ENCODE measurements around the gene ACSL6. TPM values are rescaled to one million over a fixed set of nuclear protein-coding genes. Genes with fewer than 3 reads are reported as not detected.
A peak's percentile ranks its signal among the peaks of the same experiment; 100 is the strongest.

Gene ACSL6
- total RNA-seq, 2 donors from 2014 or later = 0.71 to 1.6 TPM

DNA sequence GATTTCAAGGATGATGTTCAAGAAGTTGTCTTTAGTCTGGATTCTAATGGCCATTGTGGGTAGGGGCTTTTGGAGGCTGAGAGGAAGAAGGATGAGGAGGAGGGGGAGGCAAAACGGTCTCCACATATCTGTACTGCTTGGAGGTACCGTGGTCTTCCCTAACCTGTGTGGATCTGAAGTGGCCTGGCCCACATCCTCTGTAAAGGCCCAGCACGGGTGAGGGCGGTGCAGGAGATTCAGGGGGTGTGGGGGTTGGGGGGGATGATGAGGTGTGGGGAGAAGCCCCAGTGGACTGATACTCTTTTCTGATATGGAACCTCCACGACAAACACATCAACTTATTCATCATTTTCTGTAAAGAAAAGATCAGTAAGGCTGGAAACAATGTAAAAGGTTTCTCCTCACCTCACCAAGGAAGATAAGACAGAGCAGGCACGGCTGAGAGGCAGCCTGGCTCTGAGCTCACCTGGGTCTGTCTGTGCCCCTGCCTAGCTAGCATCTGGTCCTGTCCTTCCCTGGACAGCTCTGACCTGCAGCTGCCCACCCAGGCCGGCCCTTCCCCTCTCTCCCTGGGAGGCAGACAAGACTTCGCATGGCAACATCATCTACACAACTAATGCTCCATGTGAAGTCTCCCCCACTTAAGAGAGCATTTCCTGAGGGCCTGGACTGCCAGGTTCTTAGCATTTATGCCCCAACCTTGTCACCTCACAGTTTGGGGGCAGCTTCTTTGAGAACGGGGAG is 43.4 kb upstream of the ACSL6 start:
- H3K4me1 ChIP-seq = no peaks in the 10 kb centered on the region
- no peak overlapping the region for H3K27ac ChIP-seq
- no peaks in the 10 kb centered on the region for H3K27me3 ChIP-seq
- no peaks in the 10 kb centered on the region for H3K36me3 ChIP-seq
- H3K4me3 ChIP-seq = no peak overlapping the region
- no peaks in the 10 kb centered on the region for H3K9me3 ChIP-seq
- peak; percentile 42 for DNase-seq (ENCODE audit: low spot score)
- TF ChIP-seq, protein P1, sequence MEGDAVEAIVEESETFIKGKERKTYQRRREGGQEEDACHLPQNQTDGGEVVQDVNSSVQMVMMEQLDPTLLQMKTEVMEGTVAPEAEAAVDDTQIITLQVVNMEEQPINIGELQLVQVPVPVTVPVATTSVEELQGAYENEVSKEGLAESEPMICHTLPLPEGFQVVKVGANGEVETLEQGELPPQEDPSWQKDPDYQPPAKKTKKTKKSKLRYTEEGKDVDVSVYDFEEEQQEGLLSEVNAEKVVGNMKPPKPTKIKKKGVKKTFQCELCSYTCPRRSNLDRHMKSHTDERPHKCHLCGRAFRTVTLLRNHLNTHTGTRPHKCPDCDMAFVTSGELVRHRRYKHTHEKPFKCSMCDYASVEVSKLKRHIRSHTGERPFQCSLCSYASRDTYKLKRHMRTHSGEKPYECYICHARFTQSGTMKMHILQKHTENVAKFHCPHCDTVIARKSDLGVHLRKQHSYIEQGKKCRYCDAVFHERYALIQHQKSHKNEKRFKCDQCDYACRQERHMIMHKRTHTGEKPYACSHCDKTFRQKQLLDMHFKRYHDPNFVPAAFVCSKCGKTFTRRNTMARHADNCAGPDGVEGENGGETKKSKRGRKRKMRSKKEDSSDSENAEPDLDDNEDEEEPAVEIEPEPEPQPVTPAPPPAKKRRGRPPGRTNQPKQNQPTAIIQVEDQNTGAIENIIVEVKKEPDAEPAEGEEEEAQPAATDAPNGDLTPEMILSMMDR (IDR thresholded peaks at IDR 0.05) = no peak

DNA sequence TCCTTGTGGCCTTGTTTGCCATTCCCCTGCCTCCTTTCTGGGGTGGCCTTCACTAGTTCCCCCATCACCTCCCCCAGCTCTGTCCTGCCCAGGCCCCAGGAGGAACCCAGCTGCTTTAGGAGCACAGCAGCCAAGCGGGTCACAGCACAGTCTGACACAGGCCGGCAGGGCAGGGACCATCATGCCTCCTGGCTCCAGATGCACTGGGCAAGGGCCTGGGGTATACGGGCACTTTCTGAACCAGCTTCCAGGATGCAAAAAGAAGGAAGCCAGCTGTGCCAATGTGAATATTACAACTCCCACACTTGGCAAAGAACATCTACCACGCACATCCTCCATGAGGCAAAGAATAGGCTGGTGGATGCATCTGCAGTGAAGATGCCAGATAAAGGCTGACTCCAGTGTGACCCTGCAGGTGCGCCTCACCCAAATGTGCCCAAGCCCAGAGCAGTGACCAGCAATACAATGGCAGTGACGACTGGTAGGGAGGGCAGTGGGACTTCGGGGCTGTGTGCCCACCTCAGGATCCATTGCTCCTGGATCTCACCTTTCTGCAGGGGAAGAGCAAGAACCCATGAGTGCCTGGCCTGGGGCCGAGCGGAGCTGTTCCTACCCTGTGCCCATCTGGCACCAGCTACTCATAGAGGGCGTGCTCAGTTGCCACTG is 42.7 kb upstream of the ACSL6 start:
- Histone ChIP-seq H3K9me3 (no peaks in the 10 kb centered on the region), H3K27ac (no peak overlapping the region), H3K4me1 (no peaks in the 10 kb centered on the region), H3K36me3 (no peaks in the 10 kb centered on the region), H3K4me3 (no peak overlapping the region), H3K27me3 (no peaks in the 10 kb centered on the region)
- TF ChIP-seq, protein P1 (IDR thresholded peaks at IDR 0.05) = no peak
- peak; percentile 49 for DNase-seq (ENCODE audit: low spot score)

DNA sequence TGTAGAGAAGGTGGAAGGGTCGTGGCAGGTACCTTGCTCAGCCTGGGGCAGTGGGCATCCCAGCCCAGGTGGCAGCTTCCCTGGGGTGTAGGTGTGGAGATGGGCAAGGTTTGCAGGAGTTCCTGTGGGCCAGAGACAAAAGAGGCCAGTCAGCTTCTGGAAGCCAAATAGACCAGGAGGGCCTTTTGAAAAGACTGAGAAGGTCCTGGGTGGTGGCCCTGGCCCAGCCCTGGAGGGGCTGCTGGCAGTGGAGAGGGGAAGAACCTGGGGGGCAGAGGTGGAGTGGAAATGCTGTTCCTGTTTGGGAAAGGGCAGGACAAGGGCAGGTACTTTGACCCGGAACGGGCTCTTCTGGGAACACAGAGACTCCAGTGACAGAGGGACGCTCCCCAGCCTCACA is 42.0 kb upstream of the ACSL6 start:
- H3K4me1 ChIP-seq = no peaks in the 10 kb centered on the region
- no peak overlapping the region for H3K4me3 ChIP-seq
- no peaks in the 10 kb centered on the region for H3K9me3 ChIP-seq
- TF ChIP-seq, protein P1 (IDR thresholded peaks at IDR 0.05) = no peak
- no peaks in the 10 kb centered on the region for H3K36me3 ChIP-seq
- no peaks in the 10 kb centered on the region for H3K27me3 ChIP-seq
- H3K27ac ChIP-seq = no peak overlapping the region
- DNase-seq (ENCODE audit: low spot score) = no peak

DNA sequence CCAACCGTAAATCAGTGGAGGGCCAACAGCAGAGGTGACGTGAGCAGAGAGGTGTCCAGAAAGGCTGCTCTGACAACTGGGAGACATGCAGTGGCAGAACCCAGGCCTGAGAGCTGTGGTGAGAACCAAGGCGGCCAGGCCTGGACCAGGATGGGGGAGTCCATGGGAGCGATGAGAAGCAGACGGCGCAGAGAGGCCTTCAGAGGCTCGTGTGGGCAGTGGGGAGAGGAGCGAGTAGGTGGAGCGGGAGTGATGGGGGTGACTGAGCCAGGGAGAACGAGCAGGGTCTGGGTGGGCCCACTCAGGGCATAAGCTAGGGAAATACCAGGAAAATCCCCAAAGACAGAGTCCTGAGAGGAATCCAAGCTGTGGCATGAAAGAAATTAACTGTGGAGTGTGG is 41.1 kb upstream of the ACSL6 start:
- H3K4me3 ChIP-seq = no peak overlapping the region
- H3K36me3 ChIP-seq = no peaks in the 10 kb centered on the region
- no peaks in the 10 kb centered on the region for H3K27me3 ChIP-seq
- H3K9me3 ChIP-seq = no peaks in the 10 kb centered on the region
- DNase-seq (ENCODE audit: low spot score) = peak; percentile 38
- no peaks in the 10 kb centered on the region for H3K4me1 ChIP-seq
- TF ChIP-seq, protein P1 (IDR thresholded peaks at IDR 0.05) = no peak
- no peak overlapping the region for H3K27ac ChIP-seq

DNA sequence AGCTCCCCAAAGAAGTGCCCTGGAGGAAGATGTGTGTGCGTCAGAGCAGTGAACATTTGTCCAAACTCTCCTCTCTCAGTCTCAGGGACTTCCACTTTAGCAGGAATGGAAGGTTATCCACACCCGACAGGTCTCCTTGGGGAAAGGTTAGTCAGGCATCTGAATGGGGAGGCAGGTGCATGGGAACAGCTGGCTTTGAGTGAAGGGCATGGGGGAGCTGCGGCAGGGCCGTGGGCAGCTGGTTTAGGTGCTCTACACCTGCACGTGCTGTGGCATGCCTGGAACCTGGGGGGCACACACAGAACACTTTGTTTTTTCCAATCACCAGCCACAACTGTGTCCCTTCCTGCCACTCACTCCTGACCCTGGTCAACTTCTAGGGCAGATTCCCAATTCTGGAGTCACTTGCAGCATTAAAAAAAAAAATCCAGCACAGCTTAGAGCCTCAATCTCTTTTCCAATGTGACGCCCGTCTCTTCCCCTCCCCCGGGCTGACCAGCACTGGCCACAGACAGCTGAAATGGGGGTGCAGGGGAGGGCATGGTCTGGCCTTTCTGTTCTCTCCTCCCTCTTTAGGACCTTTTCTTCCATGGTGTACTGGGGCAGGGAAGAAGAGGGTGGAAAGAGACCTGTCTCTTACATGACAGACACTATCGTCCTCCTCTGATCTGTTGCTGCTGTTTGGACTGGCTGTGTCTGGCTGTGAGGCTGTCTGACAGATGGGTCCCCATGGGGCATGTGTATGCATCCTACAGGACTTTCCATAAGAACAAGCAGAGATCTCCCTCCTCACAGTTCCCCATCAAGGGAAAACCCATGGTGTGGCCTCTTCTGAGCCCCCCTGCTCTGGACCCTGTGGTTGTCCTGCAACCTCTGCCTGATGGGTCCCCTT is 39.4 kb upstream of the ACSL6 start:
- no peak overlapping the region for H3K4me3 ChIP-seq
- DNase-seq (ENCODE audit: low spot score) = peak; percentile 34
- no peaks in the 10 kb centered on the region for H3K27me3 ChIP-seq
- H3K36me3 ChIP-seq = no peaks in the 10 kb centered on the region
- H3K9me3 ChIP-seq = no peaks in the 10 kb centered on the region
- H3K27ac ChIP-seq = no peak overlapping the region
- no peaks in the 10 kb centered on the region for H3K4me1 ChIP-seq
- TF ChIP-seq, protein P1 (IDR thresholded peaks at IDR 0.05) = no peak

Measured in right atrium auricular region (tissue), 2 donors.